Measurements from ENCODE around the gene DYRK1A. TPM values are rescaled to one million over a fixed set of nuclear protein-coding genes. Genes with fewer than 3 reads are reported as not detected.

DYRK1A gene
- total RNA-seq, 4 donors from 2014 or later, result 76.5 to 105 (median 91.3) TPM

DNA sequence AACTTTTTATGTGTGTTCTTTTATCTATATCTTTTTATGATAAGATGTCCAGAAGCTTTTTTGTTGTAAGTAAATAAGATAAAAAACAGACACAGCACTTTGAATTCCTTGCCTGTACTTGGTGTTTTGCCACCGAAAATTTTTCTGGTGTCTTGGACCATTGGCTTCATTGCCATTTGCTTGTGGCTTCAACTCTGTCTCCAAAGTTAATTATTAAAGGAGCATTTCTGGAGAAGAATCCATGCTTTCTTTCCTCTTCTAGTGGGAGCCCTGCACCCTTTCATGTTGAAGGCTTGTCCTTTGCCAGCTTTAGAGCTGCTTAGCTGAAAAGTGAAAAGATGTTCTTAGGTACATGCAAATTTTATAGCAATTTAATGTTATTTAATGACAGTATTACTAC is 112.2 kb downstream of the DYRK1A start:
- WGBS, result 62% methylated on average over 1 of the region's 1 CpG
- H3K4me1 ChIP-seq, result peaks cover 5% of the 10 kb centered on the region

DNA sequence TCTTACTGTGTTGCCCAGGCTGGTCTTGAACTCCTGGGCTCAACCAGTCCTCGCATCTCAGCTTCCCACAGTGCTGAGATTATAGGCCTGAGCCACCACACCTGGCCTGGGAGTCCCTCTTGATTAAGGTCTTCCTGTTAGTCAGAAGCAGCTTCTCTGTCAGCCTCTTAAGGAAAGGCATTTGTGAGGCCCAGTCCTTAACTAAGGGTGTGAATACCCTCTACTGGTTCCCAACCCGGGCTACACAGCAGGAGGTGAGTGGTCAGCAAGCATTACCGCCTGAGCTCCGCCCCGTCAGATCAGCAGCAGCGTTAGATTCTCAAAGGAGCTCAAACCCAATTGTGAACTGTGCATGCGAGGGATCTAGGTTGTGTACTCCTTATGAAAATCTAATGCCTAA is 117.2 kb downstream of the DYRK1A start:
- peaks cover 43% of the 10 kb centered on the region for H3K36me3 ChIP-seq
- TF ChIP-seq POLR2AphosphoS5 (IDR thresholded peaks at IDR 0.05), result no peak

More for the DNA sequence above, 112.2 kb downstream of the DYRK1A start:
- H3K9me3 ChIP-seq, result no peaks in the 10 kb centered on the region
- H3K27me3 ChIP-seq, result no peaks in the 10 kb centered on the region
- H3K4me3 ChIP-seq, result no peak overlapping the region
- H3K27ac ChIP-seq, result no peak overlapping the region
- TF ChIP-seq POLR2AphosphoS5 (IDR thresholded peaks at IDR 0.05), result no peak
- no peak for TF ChIP-seq POLR2A (IDR thresholded peaks at IDR 0.05)
- TF ChIP-seq, protein P1, sequence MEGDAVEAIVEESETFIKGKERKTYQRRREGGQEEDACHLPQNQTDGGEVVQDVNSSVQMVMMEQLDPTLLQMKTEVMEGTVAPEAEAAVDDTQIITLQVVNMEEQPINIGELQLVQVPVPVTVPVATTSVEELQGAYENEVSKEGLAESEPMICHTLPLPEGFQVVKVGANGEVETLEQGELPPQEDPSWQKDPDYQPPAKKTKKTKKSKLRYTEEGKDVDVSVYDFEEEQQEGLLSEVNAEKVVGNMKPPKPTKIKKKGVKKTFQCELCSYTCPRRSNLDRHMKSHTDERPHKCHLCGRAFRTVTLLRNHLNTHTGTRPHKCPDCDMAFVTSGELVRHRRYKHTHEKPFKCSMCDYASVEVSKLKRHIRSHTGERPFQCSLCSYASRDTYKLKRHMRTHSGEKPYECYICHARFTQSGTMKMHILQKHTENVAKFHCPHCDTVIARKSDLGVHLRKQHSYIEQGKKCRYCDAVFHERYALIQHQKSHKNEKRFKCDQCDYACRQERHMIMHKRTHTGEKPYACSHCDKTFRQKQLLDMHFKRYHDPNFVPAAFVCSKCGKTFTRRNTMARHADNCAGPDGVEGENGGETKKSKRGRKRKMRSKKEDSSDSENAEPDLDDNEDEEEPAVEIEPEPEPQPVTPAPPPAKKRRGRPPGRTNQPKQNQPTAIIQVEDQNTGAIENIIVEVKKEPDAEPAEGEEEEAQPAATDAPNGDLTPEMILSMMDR (IDR thresholded peaks at IDR 0.05), result no peak
- TF ChIP-seq EP300 (IDR thresholded peaks at IDR 0.05), result no peak
- DNase-seq (ENCODE audit: low spot score in 2 of 2), result no peak
- peaks cover 25% of the 10 kb centered on the region for H3K36me3 ChIP-seq

DNA sequence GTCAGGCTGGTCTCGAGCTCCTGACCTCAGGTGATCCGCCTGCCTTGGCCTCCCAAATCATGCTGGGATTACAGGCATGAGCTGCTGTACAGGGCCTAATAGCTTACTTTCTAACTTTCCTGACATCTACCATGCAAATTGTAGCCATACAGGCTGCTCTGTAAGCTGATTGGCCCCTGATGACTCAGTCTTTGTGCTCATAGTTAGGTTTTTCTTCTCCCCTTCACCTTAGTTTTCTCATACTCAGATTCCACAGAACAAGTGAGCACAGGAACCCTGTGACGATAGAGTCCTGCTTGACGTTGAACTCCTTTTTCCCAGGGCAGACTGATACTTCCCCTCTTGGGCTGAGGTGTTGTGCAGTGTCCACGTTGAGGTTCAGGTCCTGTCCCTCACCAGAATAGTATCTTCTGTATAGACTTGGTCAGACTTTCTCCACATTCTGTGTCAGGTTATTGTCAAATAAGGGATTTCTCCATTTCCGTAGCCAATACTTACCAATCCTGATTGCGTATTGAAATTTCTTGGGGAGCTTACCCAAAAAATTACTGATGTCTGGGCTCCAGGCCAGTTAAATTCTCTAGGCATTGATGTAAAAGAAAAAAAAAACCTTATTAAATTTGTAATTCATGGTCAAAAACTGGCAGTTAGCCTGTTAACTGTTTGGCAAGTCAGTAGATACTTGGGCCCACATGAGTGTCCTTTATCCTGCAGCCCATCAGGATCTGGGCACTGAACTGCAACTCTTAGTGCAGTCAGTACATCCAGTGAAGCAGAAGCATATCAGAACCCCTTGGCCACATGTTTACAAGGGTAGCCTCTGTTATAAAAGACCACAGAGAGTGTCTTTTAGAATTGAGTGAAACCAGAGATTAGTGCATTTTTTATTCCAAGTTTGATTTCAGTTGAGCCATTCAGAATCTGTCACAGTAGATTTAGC is 118.2 kb downstream of the DYRK1A start:
- Histone ChIP-seq H3K36me3 (peaks cover 43% of the 10 kb centered on the region), H3K27ac (no peak overlapping the region), H3K27me3 (no peaks in the 10 kb centered on the region), H3K4me3 (no peak overlapping the region), H3K9me3 (no peaks in the 10 kb centered on the region), H3K4me1 (no peaks in the 10 kb centered on the region)
- 95% methylated on average over 7 of the region's 7 CpGs for WGBS
- no peak for TF ChIP-seq EP300 (IDR thresholded peaks at IDR 0.05)
- no peak for TF ChIP-seq POLR2A (IDR thresholded peaks at IDR 0.05)
- TF ChIP-seq, protein P1 (IDR thresholded peaks at IDR 0.05), result no peak
- TF ChIP-seq POLR2AphosphoS5 (IDR thresholded peaks at IDR 0.05), result no peak
- no peak for DNase-seq (ENCODE audit: low spot score in 2 of 2)

More for the DNA sequence above, 117.2 kb downstream of the DYRK1A start:
- Histone ChIP-seq H3K9me3 (no peaks in the 10 kb centered on the region), H3K27me3 (no peaks in the 10 kb centered on the region), H3K4me3 (no peak overlapping the region), H3K27ac (no peak overlapping the region), H3K4me1 (no peaks in the 10 kb centered on the region)
- DNase-seq (ENCODE audit: low spot score in 2 of 2), result no peak
- 94% methylated on average over 7 of the region's 7 CpGs for WGBS

DNA sequence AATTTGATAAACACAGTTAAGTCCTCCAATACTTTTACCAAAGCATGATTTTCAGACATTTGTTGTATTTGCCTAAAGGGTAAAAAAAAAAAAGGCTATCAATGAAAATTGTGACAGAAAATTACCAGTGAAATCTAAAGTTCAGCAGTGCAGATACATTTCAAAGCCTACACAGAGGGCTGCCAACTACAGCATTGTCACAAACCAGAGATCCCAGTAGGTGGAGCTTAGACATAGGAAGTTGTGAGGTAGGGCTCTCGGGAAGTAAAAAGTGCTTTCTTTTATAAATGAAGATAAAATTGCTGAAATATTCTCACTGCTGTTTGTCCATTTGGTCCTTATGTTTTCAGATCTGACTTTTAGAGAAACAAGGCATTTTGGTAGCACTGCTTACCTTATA is 123.0 kb downstream of the DYRK1A start:
- no peak for DNase-seq (ENCODE audit: low spot score in 2 of 2)
- H3K4me1 ChIP-seq, result no peaks in the 10 kb centered on the region
- TF ChIP-seq, protein P1 (IDR thresholded peaks at IDR 0.05), result no peak
- no peak for TF ChIP-seq POLR2AphosphoS5 (IDR thresholded peaks at IDR 0.05)
- no peak for TF ChIP-seq EP300 (IDR thresholded peaks at IDR 0.05)
- no peak for TF ChIP-seq POLR2A (IDR thresholded peaks at IDR 0.05)
- no peaks in the 10 kb centered on the region for H3K9me3 ChIP-seq
- no peak overlapping the region for H3K27ac ChIP-seq
- H3K36me3 ChIP-seq, result peaks cover 43% of the 10 kb centered on the region
- WGBS, result 80% methylated on average over 1 of the region's 1 CpG
- H3K27me3 ChIP-seq, result no peaks in the 10 kb centered on the region
- no peak overlapping the region for H3K4me3 ChIP-seq

DNA sequence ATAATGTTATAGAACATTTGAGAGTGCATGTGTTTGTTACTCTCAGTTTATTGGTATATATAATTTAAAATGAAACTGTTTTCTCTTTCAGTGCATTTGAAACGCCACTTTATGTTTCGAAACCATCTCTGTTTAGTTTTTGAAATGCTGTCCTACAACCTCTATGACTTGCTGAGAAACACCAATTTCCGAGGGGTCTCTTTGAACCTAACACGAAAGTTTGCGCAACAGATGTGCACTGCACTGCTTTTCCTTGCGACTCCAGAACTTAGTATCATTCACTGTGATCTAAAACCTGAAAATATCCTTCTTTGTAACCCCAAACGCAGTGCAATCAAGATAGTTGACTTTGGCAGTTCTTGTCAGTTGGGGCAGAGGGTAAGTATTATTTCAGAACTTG is 123.5 kb downstream of the DYRK1A start:
- H3K4me1 ChIP-seq, result no peaks in the 10 kb centered on the region
- TF ChIP-seq POLR2AphosphoS5 (IDR thresholded peaks at IDR 0.05) (no peak), POLR2A (IDR thresholded peaks at IDR 0.05) (no peak), EP300 (IDR thresholded peaks at IDR 0.05) (no peak)
- TF ChIP-seq, protein P1 (IDR thresholded peaks at IDR 0.05), result no peak
- no peak overlapping the region for H3K4me3 ChIP-seq
- no peaks in the 10 kb centered on the region for H3K27me3 ChIP-seq
- no peaks in the 10 kb centered on the region for H3K9me3 ChIP-seq
- DNase-seq (ENCODE audit: low spot score in 2 of 2), result no peak
- peaks cover 46% of the 10 kb centered on the region for H3K36me3 ChIP-seq
- WGBS, result 92% methylated on average over 7 of the region's 7 CpGs
- H3K27ac ChIP-seq, result no peak overlapping the region

All from suprapubic skin (tissue), 4 donors.